GM10248 (cell line): ENCODE measurements around the gene DOCK10.

Experiments
- CTCF ChIA-PET: fragments of 300-600 bp; sonication (Branson Sonifier 250); formaldehyde crosslinking; extraction: SDS; loops from one replicate; lab custom pipeline; 2021; ENCODE audit warnings: antibody characterized with exemption; lab: Yijun Ruan, JAX
- POLR2A ChIA-PET: fragments of 350-650 bp; sonication (Branson Sonifier 250); formaldehyde crosslinking; extraction: SDS; loops from one replicate; lab custom pipeline; 2020; ENCODE audit warnings: antibody characterized with exemption; lab: Yijun Ruan, JAX
- DNase-seq: peaks from one replicate; pipeline ENCODE4 v3.0.0; 2012; ENCODE audit errors: extremely low spot score
- CTCF ChIP-seq: IDR thresholded peaks from 2 replicates; pipeline ENCODE4 v1.5.1; 2012; ENCODE audit warnings: mild to moderate bottlenecking, low read depth; ENCODE audit errors: extremely low read depth, missing control alignments, control extremely low read depth

The DOCK10 gene

DNA sequence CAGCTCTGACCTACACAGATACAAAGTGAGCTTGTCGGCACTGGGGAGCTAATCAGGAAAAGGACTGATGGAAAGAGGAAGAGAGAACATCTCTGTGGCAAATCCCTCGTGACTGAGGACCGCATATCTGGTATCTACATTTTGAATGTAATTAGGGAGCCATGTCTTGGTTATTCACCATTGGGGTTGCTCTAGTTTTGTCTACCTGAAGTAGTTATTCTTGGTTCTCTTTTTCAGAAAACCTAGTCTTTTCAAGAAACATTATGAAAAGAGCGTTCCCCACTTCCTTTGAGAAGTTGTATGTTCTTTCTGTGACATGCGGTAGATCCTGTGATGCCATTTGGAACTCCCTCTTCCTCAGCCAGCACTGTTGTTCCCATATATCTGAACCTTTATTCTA is 104.4 kb downstream of the DOCK10 start:
- DNase-seq = peak; percentile 47
- no peak for TF ChIP-seq CTCF
- CTCF ChIA-PET = interaction anchor here (0.9 to 2.8 kb wide), 6 partner anchors 11 to 65 kb away, joined by 3 to 14 read pairs (median 4); no protein-coding TSS in a partner anchor
- POLR2A ChIA-PET = interaction anchor here (0.6 kb wide), 1 partner anchor 76 kb away, joined by 6 read pairs; no protein-coding TSS in a partner anchor

GRCh38 chr2:224934526-224935188 is 107.6 kb downstream of the DOCK10 start:
- no peak for TF ChIP-seq CTCF
- DNase-seq = no peak
- POLR2A ChIA-PET = no interaction called here
- CTCF ChIA-PET = interaction anchor here (6.2 kb wide), 1 partner anchor 67 kb away, joined by 59 read pairs; no protein-coding TSS in a partner anchor

GRCh38 chr2:224933431-224933830 is 108.8 kb downstream of the DOCK10 start:
- TF ChIP-seq CTCF = no peak
- CTCF ChIA-PET = interaction anchor here (0.6 to 6.2 kb wide), 7 partner anchors 8 to 76 kb away, joined by 3 to 59 read pairs (median 4); no protein-coding TSS in a partner anchor
- DNase-seq = no peak
- POLR2A ChIA-PET = interaction anchor here (0.6 kb wide), 1 partner anchor 87 kb away, joined by 5 read pairs; no protein-coding TSS in a partner anchor

DNA sequence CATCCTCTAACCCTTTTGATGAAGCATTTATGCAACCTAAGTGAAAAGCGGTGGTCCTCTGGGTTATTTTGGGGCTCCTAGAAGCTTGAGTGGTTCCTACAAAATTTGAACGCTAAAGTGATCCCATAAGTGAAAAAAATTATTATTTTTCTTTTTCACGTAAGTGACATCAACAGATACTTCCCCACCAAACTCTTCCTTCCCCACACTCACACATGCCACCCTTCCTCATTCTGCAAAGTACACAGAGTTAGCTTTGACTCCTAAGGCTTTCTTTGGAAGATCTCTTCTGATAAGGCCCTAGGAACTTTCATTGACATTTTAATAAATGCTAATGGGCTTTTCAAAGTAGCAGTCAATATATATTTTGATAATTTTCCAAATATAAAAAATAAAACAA is 109.7 kb downstream of the DOCK10 start:
- ChIA-PET POLR2A (no interaction called here), CTCF (interaction anchor here (0.7 to 6.2 kb wide), 7 partner anchors 9 to 77 kb away, joined by 3 to 59 read pairs (median 4); no protein-coding TSS in a partner anchor)
- no peak for DNase-seq
- TF ChIP-seq CTCF = no peak

- no peak for DNase-seq
- no peak for TF ChIP-seq CTCF
- ChIA-PET POLR2A (no interaction called here), CTCF (interaction anchor here (1.4 to 6.2 kb wide), 3 partner anchors 10 to 70 kb away, joined by 3 to 59 read pairs (median 16); no protein-coding TSS in a partner anchor)
Measured at GRCh38 chr2:224931956-224932355, 110.3 kb downstream of the DOCK10 start.

- DNase-seq = no peak
- ChIA-PET POLR2A (no interaction called here), CTCF (interaction anchor here (1.0 to 6.2 kb wide), 4 partner anchors 8 to 71 kb away, joined by 3 to 59 read pairs (median 10); no protein-coding TSS in a partner anchor)
- TF ChIP-seq CTCF = peak; percentile 49
Measured at GRCh38 chr2:224930990-224931389, 111.3 kb downstream of the DOCK10 start.
